ENCODE results near the gene SH3RF3.

- TF ChIP-seq, protein P1, sequence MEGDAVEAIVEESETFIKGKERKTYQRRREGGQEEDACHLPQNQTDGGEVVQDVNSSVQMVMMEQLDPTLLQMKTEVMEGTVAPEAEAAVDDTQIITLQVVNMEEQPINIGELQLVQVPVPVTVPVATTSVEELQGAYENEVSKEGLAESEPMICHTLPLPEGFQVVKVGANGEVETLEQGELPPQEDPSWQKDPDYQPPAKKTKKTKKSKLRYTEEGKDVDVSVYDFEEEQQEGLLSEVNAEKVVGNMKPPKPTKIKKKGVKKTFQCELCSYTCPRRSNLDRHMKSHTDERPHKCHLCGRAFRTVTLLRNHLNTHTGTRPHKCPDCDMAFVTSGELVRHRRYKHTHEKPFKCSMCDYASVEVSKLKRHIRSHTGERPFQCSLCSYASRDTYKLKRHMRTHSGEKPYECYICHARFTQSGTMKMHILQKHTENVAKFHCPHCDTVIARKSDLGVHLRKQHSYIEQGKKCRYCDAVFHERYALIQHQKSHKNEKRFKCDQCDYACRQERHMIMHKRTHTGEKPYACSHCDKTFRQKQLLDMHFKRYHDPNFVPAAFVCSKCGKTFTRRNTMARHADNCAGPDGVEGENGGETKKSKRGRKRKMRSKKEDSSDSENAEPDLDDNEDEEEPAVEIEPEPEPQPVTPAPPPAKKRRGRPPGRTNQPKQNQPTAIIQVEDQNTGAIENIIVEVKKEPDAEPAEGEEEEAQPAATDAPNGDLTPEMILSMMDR (IDR thresholded peaks at IDR 0.05), result no peak
- TF ChIP-seq RELA (CRISPR knock-in tag; IDR thresholded peaks at IDR 0.05; ENCODE audit: borderline replicate concordance) (no peak), USF2 (CRISPR knock-in tag; IDR thresholded peaks at IDR 0.05) (no peak), NFYB (CRISPR knock-in tag; conservative IDR thresholded peaks at IDR 0.05; ENCODE audit: low read depth) (no peak), JUN (CRISPR knock-in tag; IDR thresholded peaks at IDR 0.05) (no peak), NR1H2 (CRISPR knock-in tag; IDR thresholded peaks at IDR 0.05) (no peak), FOXK1 (CRISPR knock-in tag; IDR thresholded peaks at IDR 0.05) (no peak), RORB (CRISPR knock-in tag; IDR thresholded peaks at IDR 0.05) (no peak), CREM (CRISPR knock-in tag; IDR thresholded peaks at IDR 0.05) (no peak)
- TF ChIP-seq, protein P2, sequence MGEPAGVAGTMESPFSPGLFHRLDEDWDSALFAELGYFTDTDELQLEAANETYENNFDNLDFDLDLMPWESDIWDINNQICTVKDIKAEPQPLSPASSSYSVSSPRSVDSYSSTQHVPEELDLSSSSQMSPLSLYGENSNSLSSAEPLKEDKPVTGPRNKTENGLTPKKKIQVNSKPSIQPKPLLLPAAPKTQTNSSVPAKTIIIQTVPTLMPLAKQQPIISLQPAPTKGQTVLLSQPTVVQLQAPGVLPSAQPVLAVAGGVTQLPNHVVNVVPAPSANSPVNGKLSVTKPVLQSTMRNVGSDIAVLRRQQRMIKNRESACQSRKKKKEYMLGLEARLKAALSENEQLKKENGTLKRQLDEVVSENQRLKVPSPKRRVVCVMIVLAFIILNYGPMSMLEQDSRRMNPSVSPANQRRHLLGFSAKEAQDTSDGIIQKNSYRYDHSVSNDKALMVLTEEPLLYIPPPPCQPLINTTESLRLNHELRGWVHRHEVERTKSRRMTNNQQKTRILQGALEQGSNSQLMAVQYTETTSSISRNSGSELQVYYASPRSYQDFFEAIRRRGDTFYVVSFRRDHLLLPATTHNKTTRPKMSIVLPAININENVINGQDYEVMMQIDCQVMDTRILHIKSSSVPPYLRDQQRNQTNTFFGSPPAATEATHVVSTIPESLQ (CRISPR knock-in tag; IDR thresholded peaks at IDR 0.05), result no peak
- TF ChIP-seq, protein P3, sequence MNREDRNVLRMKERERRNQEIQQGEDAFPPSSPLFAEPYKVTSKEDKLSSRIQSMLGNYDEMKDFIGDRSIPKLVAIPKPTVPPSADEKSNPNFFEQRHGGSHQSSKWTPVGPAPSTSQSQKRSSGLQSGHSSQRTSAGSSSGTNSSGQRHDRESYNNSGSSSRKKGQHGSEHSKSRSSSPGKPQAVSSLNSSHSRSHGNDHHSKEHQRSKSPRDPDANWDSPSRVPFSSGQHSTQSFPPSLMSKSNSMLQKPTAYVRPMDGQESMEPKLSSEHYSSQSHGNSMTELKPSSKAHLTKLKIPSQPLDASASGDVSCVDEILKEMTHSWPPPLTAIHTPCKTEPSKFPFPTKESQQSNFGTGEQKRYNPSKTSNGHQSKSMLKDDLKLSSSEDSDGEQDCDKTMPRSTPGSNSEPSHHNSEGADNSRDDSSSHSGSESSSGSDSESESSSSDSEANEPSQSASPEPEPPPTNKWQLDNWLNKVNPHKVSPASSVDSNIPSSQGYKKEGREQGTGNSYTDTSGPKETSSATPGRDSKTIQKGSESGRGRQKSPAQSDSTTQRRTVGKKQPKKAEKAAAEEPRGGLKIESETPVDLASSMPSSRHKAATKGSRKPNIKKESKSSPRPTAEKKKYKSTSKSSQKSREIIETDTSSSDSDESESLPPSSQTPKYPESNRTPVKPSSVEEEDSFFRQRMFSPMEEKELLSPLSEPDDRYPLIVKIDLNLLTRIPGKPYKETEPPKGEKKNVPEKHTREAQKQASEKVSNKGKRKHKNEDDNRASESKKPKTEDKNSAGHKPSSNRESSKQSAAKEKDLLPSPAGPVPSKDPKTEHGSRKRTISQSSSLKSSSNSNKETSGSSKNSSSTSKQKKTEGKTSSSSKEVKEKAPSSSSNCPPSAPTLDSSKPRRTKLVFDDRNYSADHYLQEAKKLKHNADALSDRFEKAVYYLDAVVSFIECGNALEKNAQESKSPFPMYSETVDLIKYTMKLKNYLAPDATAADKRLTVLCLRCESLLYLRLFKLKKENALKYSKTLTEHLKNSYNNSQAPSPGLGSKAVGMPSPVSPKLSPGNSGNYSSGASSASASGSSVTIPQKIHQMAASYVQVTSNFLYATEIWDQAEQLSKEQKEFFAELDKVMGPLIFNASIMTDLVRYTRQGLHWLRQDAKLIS (CRISPR knock-in tag; IDR thresholded peaks at IDR 0.05; ENCODE audit: borderline replicate concordance), result no peak
- TF ChIP-seq, protein P4, sequence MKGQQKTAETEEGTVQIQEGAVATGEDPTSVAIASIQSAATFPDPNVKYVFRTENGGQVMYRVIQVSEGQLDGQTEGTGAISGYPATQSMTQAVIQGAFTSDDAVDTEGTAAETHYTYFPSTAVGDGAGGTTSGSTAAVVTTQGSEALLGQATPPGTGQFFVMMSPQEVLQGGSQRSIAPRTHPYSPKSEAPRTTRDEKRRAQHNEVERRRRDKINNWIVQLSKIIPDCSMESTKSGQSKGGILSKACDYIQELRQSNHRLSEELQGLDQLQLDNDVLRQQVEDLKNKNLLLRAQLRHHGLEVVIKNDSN (CRISPR knock-in tag; IDR thresholded peaks at IDR 0.05), result no peak
These were observed 165.5 kb downstream of the SH3RF3 start for GRCh38 chr2:109294523-109294922.

All from WTC11 (cell line).